Measurements from ENCODE around the gene APOL5.
"Not testable (repeated sequence)": the region's sequence is repeated elsewhere in the genome, so short reads cannot be mapped to it uniquely, and the experiment has no call there.

APOL5 gene

GRCh38 chr22:35717572-35717971, at the start of gene APOL5:
Gene APOL5 (plus strand): TSS chr22:35717872. CDS start chr22:35717872, 0 bp downstream.
- H3K36me3 Mint-ChIP-seq = no peaks in the 10 kb centered on the region
- ATAC-seq (no peak), DNase-seq (ENCODE audit: low spot score in 2 of 2) (no peak)
- peaks cover 5% of the 10 kb centered on the region for H3K9me3 Mint-ChIP-seq
- H3K27ac Mint-ChIP-seq = no peak within 1 kb of the TSS
- no peaks in the 10 kb centered on the region for H3K4me1 Mint-ChIP-seq
- H3K4me3 Mint-ChIP-seq = no peak within 1 kb of the TSS

- H3K36me3 Mint-ChIP-seq = no peaks in the 10 kb centered on the region
- no peak for DNase-seq (ENCODE audit: low spot score in 2 of 2)
- no peak overlapping the region for H3K27ac Mint-ChIP-seq
- H3K4me1 Mint-ChIP-seq = peaks cover 9% of the 10 kb centered on the region
- no peak for ATAC-seq
- H3K9me3 Mint-ChIP-seq = peaks cover 10% of the 10 kb centered on the region
- no peak overlapping the region for H3K4me3 Mint-ChIP-seq
These were observed 43.3 kb upstream of the APOL5 start for GRCh38 chr22:35674335-35674734.

- H3K36me3 Mint-ChIP-seq; H3K27ac Mint-ChIP-seq; ATAC-seq; DNase-seq (ENCODE audit: low spot score in 2 of 2); H3K4me3 Mint-ChIP-seq: not testable (repeated sequence)
- Mint-ChIP-seq H3K9me3 (peaks cover 11% of the 10 kb centered on the region), H3K4me1 (peaks cover 16% of the 10 kb centered on the region)
These were observed 41.6 kb upstream of the APOL5 start for GRCh38 chr22:35676065-35676464.

GRCh38 chr22:35677460-35678187, 40.0 kb upstream of the APOL5 start:
- no peak overlapping the region for H3K4me3 Mint-ChIP-seq
- no peak overlapping the region for H3K27ac Mint-ChIP-seq
- ATAC-seq = no peak
- no peaks in the 10 kb centered on the region for H3K36me3 Mint-ChIP-seq
- no peak for DNase-seq (ENCODE audit: low spot score in 2 of 2)
- peaks cover 11% of the 10 kb centered on the region for H3K9me3 Mint-ChIP-seq
- peaks cover 16% of the 10 kb centered on the region for H3K4me1 Mint-ChIP-seq

GRCh38 chr22:35678836-35679235, 38.8 kb upstream of the APOL5 start:
- peaks cover 23% of the 10 kb centered on the region for H3K4me1 Mint-ChIP-seq
- H3K4me3 Mint-ChIP-seq = no peak overlapping the region
- ATAC-seq (peak; percentile 69), DNase-seq (ENCODE audit: low spot score in 2 of 2) (no peak)
- H3K36me3 Mint-ChIP-seq = no peaks in the 10 kb centered on the region
- peak overlapping the region; percentile 30 for H3K27ac Mint-ChIP-seq
- peaks cover 11% of the 10 kb centered on the region for H3K9me3 Mint-ChIP-seq

- ATAC-seq (peak; percentile 96), DNase-seq (ENCODE audit: low spot score in 2 of 2) (peak in 1 of 2 donors; percentile 59)
- H3K4me3 Mint-ChIP-seq, H3K36me3 Mint-ChIP-seq: not testable (repeated sequence)
- Mint-ChIP-seq H3K27ac (peak overlapping the region; percentile 30), H3K9me3 (peaks cover 11% of the 10 kb centered on the region), H3K4me1 (peaks cover 24% of the 10 kb centered on the region)
These were observed 38.2 kb upstream of the APOL5 start for GRCh38 chr22:35679492-35679891.

GRCh38 chr22:35681454-35682052, 36.1 kb upstream of the APOL5 start:
- H3K36me3 Mint-ChIP-seq = no peaks in the 10 kb centered on the region
- H3K4me3 Mint-ChIP-seq = no peak overlapping the region
- no peak for ATAC-seq
- no peak overlapping the region for H3K27ac Mint-ChIP-seq
- peaks cover 6% of the 10 kb centered on the region for H3K9me3 Mint-ChIP-seq
- peaks cover 24% of the 10 kb centered on the region for H3K4me1 Mint-ChIP-seq
- peak in 1 of 2 donors; percentile 17 for DNase-seq (ENCODE audit: low spot score in 2 of 2)

GRCh38 chr22:35683560-35683959, 34.1 kb upstream of the APOL5 start:
- no peak for ATAC-seq
- peaks cover 23% of the 10 kb centered on the region for H3K4me1 Mint-ChIP-seq
- no peak overlapping the region for H3K27ac Mint-ChIP-seq
- H3K36me3 Mint-ChIP-seq = no peaks in the 10 kb centered on the region
- peaks cover 6% of the 10 kb centered on the region for H3K9me3 Mint-ChIP-seq
- no peak for DNase-seq (ENCODE audit: low spot score in 2 of 2)
- H3K4me3 Mint-ChIP-seq = no peak overlapping the region

- Mint-ChIP-seq H3K9me3 (peaks cover 1% of the 10 kb centered on the region), H3K36me3 (no peaks in the 10 kb centered on the region), H3K4me3 (no peak overlapping the region), H3K4me1 (peaks cover 16% of the 10 kb centered on the region), H3K27ac (no peak overlapping the region)
- DNase-seq (ENCODE audit: low spot score in 2 of 2) = peak in 1 of 2 donors; percentile 37
- no peak for ATAC-seq
These were observed 33.4 kb upstream of the APOL5 start for GRCh38 chr22:35684270-35684700.

GRCh38 chr22:35684732-35685131, 32.9 kb upstream of the APOL5 start:
- Mint-ChIP-seq H3K9me3 (no peaks in the 10 kb centered on the region), H3K36me3 (no peaks in the 10 kb centered on the region), H3K4me3 (no peak overlapping the region), H3K27ac (no peak overlapping the region), H3K4me1 (peaks cover 11% of the 10 kb centered on the region)
- ATAC-seq = no peak
- DNase-seq (ENCODE audit: low spot score in 2 of 2) = no peak

GRCh38 chr22:35685731-35686130, 31.9 kb upstream of the APOL5 start:
- Mint-ChIP-seq H3K4me1 (peaks cover 8% of the 10 kb centered on the region), H3K9me3 (no peaks in the 10 kb centered on the region), H3K4me3 (no peak overlapping the region), H3K27ac (no peak overlapping the region), H3K36me3 (no peaks in the 10 kb centered on the region)
- ATAC-seq (no peak), DNase-seq (ENCODE audit: low spot score in 2 of 2) (no peak)

GRCh38 chr22:35686298-35686697, 31.4 kb upstream of the APOL5 start:
- no peak overlapping the region for H3K27ac Mint-ChIP-seq
- H3K4me3 Mint-ChIP-seq = no peak overlapping the region
- ATAC-seq (no peak), DNase-seq (ENCODE audit: low spot score in 2 of 2) (peak in 1 of 2 donors; percentile 36)
- H3K4me1 Mint-ChIP-seq = peaks cover 8% of the 10 kb centered on the region
- no peaks in the 10 kb centered on the region for H3K36me3 Mint-ChIP-seq
- H3K9me3 Mint-ChIP-seq = no peaks in the 10 kb centered on the region

GRCh38 chr22:35687461-35687860, 30.2 kb upstream of the APOL5 start:
- DNase-seq (ENCODE audit: low spot score in 2 of 2) (peak in 1 of 2 donors; percentile 15), ATAC-seq (no peak)
- Mint-ChIP-seq H3K27ac (no peak overlapping the region), H3K9me3 (no peaks in the 10 kb centered on the region), H3K4me3 (no peak overlapping the region), H3K36me3 (no peaks in the 10 kb centered on the region), H3K4me1 (peaks cover 8% of the 10 kb centered on the region)

GRCh38 chr22:35688913-35689675, 28.6 kb upstream of the APOL5 start:
- ATAC-seq (no peak), DNase-seq (ENCODE audit: low spot score in 2 of 2) (peak in 1 of 2 donors; percentile 35)
- Mint-ChIP-seq H3K27ac (no peak overlapping the region), H3K4me3 (no peak overlapping the region), H3K9me3 (no peaks in the 10 kb centered on the region), H3K4me1 (no peaks in the 10 kb centered on the region), H3K36me3 (no peaks in the 10 kb centered on the region)

GRCh38 chr22:35690001-35690400, 27.7 kb upstream of the APOL5 start:
- DNase-seq (ENCODE audit: low spot score in 2 of 2) (no peak), ATAC-seq (no peak)
- Mint-ChIP-seq H3K36me3 (no peaks in the 10 kb centered on the region), H3K9me3 (no peaks in the 10 kb centered on the region), H3K4me1 (no peaks in the 10 kb centered on the region), H3K27ac (no peak overlapping the region), H3K4me3 (no peak overlapping the region)

Data from stimulated activated effector memory CD8-positive, alpha-beta T cell treated with anti-CD3 and anti-CD28 coated beads, Interleukin-12 subunit alpha, Interleukin-12 subunit beta, amount 100 ng/mL, for 72 hours (primary cell).